ENCODE results near the gene LGALS1.

Gene LGALS1

GRCh38 chr22:37709445-37709765, 34.0 kb downstream of the LGALS1 start:
- Histone ChIP-seq H3K9ac (ENCODE audit: low read length) (no peak overlapping the region), H3K4me1 (ENCODE audit: low read length) (no peaks in the 10 kb centered on the region), H3K4me3 (ENCODE audit: low read length) (no peak overlapping the region), H3K4me2 (ENCODE audit: low read depth, low read length) (no peak overlapping the region), H3K27ac (ENCODE audit: low read length) (no peak overlapping the region), H4K20me1 (ENCODE audit: insufficient read depth, low read length) (no peaks in the 10 kb centered on the region), H3K36me3 (replicated peaks; ENCODE audit: insufficient read depth, low read length) (no peaks in the 10 kb centered on the region), H3K27me3 (replicated peaks; ENCODE audit: insufficient read depth, low read length) (no peaks in the 10 kb centered on the region), H3F3A (ENCODE audit: insufficient read depth, low read length) (no peaks in the 10 kb centered on the region), H3K9me2 (replicated peaks; ENCODE audit: insufficient read depth, low read length) (no peaks in the 10 kb centered on the region), H2AFZ (ENCODE audit: low read length) (no peak overlapping the region), H3K79me2 (ENCODE audit: low read length) (no peaks in the 10 kb centered on the region), H3K9me3 (replicated peaks; ENCODE audit: insufficient read depth, low read length) (no peaks in the 10 kb centered on the region)
- no peak for DNase-seq
- TF ChIP-seq, protein P1, sequence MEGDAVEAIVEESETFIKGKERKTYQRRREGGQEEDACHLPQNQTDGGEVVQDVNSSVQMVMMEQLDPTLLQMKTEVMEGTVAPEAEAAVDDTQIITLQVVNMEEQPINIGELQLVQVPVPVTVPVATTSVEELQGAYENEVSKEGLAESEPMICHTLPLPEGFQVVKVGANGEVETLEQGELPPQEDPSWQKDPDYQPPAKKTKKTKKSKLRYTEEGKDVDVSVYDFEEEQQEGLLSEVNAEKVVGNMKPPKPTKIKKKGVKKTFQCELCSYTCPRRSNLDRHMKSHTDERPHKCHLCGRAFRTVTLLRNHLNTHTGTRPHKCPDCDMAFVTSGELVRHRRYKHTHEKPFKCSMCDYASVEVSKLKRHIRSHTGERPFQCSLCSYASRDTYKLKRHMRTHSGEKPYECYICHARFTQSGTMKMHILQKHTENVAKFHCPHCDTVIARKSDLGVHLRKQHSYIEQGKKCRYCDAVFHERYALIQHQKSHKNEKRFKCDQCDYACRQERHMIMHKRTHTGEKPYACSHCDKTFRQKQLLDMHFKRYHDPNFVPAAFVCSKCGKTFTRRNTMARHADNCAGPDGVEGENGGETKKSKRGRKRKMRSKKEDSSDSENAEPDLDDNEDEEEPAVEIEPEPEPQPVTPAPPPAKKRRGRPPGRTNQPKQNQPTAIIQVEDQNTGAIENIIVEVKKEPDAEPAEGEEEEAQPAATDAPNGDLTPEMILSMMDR (IDR thresholded peaks at IDR 0.05; ENCODE audit: low read length): no peak
- no peak for TF ChIP-seq EZH2phosphoT487 (IDR thresholded peaks at IDR 0.05; ENCODE audit: low read length)
- no peak for TF ChIP-seq EZH2 (optimal IDR thresholded peaks at IDR 0.05; ENCODE audit: low read depth, low read length)

DNA sequence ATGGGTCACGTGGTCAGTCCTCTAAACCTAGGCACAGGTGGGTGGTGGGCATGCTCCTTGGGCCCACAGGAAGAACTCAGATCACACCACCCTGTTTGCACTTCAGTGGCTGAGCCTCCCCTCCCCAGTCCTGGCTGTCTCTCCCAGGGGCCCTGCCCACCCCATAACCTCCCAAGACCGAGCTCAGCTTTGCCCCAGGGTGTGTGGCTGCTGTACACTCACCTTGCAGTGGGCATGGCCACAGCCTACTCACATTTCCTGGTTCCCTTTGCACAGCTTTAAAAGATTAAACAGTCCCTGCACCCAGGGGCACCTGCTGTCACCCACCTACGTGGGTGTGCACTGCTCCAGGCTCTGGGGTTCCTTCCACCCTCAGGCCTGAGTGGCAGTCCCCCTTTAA, 35.2 kb downstream of the LGALS1 start:
- Histone ChIP-seq H2AFZ (ENCODE audit: low read length) (no peak overlapping the region), H3K9me2 (replicated peaks; ENCODE audit: insufficient read depth, low read length) (no peaks in the 10 kb centered on the region), H3K4me2 (ENCODE audit: low read depth, low read length) (no peak overlapping the region), H3K9ac (ENCODE audit: low read length) (no peak overlapping the region), H3K79me2 (ENCODE audit: low read length) (no peaks in the 10 kb centered on the region), H3K4me1 (ENCODE audit: low read length) (no peaks in the 10 kb centered on the region), H3K36me3 (replicated peaks; ENCODE audit: insufficient read depth, low read length) (no peaks in the 10 kb centered on the region), H4K20me1 (ENCODE audit: insufficient read depth, low read length) (no peaks in the 10 kb centered on the region), H3K27ac (ENCODE audit: low read length) (no peak overlapping the region), H3K27me3 (replicated peaks; ENCODE audit: insufficient read depth, low read length) (no peaks in the 10 kb centered on the region), H3F3A (ENCODE audit: insufficient read depth, low read length) (no peaks in the 10 kb centered on the region), H3K4me3 (ENCODE audit: low read length) (no peak overlapping the region), H3K9me3 (replicated peaks; ENCODE audit: insufficient read depth, low read length) (no peaks in the 10 kb centered on the region)
- TF ChIP-seq, protein P1 (IDR thresholded peaks at IDR 0.05; ENCODE audit: low read length): no peak
- TF ChIP-seq EZH2 (optimal IDR thresholded peaks at IDR 0.05; ENCODE audit: low read depth, low read length) (no peak), EZH2phosphoT487 (IDR thresholded peaks at IDR 0.05; ENCODE audit: low read length) (no peak)
- no peak for DNase-seq

DNA sequence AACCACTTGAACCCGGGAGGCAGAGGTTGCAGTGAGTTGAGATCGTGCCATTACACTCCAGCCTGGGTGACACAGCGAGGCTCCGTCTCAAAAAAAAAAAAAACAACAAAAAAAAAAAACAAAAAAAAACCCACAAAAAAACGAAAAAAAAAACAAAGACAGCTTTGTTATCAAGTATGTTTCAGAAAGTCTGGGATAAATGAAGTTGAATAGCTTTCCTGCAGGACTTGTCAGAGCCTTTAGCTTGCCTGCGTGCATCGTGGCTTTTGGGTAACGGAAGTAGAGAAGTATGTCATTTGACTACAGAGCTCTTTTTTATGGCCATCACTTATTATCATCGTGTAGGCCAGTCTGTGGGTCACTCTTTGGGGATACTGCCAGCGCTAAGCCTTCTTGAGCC, 36.1 kb downstream of the LGALS1 start:
- Histone ChIP-seq H3F3A (ENCODE audit: insufficient read depth, low read length) (no peaks in the 10 kb centered on the region), H2AFZ (ENCODE audit: low read length) (no peak overlapping the region), H3K27ac (ENCODE audit: low read length) (no peak overlapping the region), H3K9me2 (replicated peaks; ENCODE audit: insufficient read depth, low read length) (no peaks in the 10 kb centered on the region), H3K79me2 (ENCODE audit: low read length) (no peaks in the 10 kb centered on the region), H3K4me2 (ENCODE audit: low read depth, low read length) (no peak overlapping the region), H3K4me3 (ENCODE audit: low read length) (no peak overlapping the region), H3K27me3 (replicated peaks; ENCODE audit: insufficient read depth, low read length) (no peaks in the 10 kb centered on the region; the same call in 1 of the 2 replicates), H4K20me1 (ENCODE audit: insufficient read depth, low read length) (no peaks in the 10 kb centered on the region), H3K36me3 (replicated peaks; ENCODE audit: insufficient read depth, low read length) (no peaks in the 10 kb centered on the region), H3K9me3 (replicated peaks; ENCODE audit: insufficient read depth, low read length) (no peaks in the 10 kb centered on the region), H3K4me1 (ENCODE audit: low read length) (no peaks in the 10 kb centered on the region), H3K9ac (ENCODE audit: low read length) (no peak overlapping the region)
- no peak for DNase-seq
- TF ChIP-seq EZH2 (optimal IDR thresholded peaks at IDR 0.05; ENCODE audit: low read depth, low read length) (no peak), EZH2phosphoT487 (IDR thresholded peaks at IDR 0.05; ENCODE audit: low read length) (no peak)

- Histone ChIP-seq H2AFZ (ENCODE audit: low read length) (no peak overlapping the region), H3K9ac (ENCODE audit: low read length) (no peak overlapping the region), H3K27me3 (replicated peaks; ENCODE audit: insufficient read depth, low read length) (no peaks in the 10 kb centered on the region; the same call in 1 of the 2 replicates), H3K4me3 (ENCODE audit: low read length) (no peak overlapping the region), H3K4me2 (ENCODE audit: low read depth, low read length) (no peak overlapping the region), H3K27ac (ENCODE audit: low read length) (no peak overlapping the region), H3K4me1 (ENCODE audit: low read length) (no peaks in the 10 kb centered on the region), H4K20me1 (ENCODE audit: insufficient read depth, low read length) (no peaks in the 10 kb centered on the region), H3K9me2 (replicated peaks; ENCODE audit: insufficient read depth, low read length) (no peaks in the 10 kb centered on the region), H3K79me2 (ENCODE audit: low read length) (no peaks in the 10 kb centered on the region), H3K9me3 (replicated peaks; ENCODE audit: insufficient read depth, low read length) (no peaks in the 10 kb centered on the region), H3F3A (ENCODE audit: insufficient read depth, low read length) (no peaks in the 10 kb centered on the region), H3K36me3 (replicated peaks; ENCODE audit: insufficient read depth, low read length) (no peaks in the 10 kb centered on the region)
- DNase-seq: no peak
- no peak for TF ChIP-seq EZH2phosphoT487 (IDR thresholded peaks at IDR 0.05; ENCODE audit: low read length)
- no peak for TF ChIP-seq EZH2 (optimal IDR thresholded peaks at IDR 0.05; ENCODE audit: low read depth, low read length)
- TF ChIP-seq, protein P1 (IDR thresholded peaks at IDR 0.05; ENCODE audit: low read length): no peak
These were observed 38.3 kb downstream of the LGALS1 start for GRCh38 chr22:37713761-37714160.

Data from MM.1S (cell line).